AG09319 (cell line): Measurements from ENCODE around the gene SOCS2.

Experiments
- DNase-seq: peaks from one replicate; pipeline ENCODE4 v3.0.0-alpha.2; 2010; ENCODE audit warnings: low read depth; ENCODE audit errors: extremely low read depth
- TF ChIP-seq, protein P1 (sequence below): IDR thresholded peaks from 2 replicates; pipeline ENCODE4 v1.5.1; 2011; ENCODE audit warnings: low read depth, mild to moderate bottlenecking, inconsistent platforms, low read length, moderate library complexity

Gene SOCS2

DNA sequence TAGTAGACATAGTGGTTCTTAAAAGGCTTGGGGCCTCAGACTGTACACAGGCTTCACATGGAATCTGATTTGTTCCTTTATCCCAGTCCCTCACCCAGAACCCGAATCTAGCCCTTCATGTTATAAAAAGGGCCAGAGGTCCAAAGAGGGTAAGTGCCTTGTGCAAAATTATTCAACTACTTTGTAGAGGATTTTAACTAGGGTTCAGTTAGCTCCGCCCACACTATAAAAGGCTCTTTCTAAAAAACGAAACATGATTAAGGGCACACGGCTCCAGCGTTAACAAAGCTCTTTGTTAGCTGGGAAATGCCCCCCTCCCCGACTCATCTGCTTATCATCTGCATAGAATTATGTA lies 3.2 kb upstream of the SOCS2 start:
- TF ChIP-seq, protein P1, sequence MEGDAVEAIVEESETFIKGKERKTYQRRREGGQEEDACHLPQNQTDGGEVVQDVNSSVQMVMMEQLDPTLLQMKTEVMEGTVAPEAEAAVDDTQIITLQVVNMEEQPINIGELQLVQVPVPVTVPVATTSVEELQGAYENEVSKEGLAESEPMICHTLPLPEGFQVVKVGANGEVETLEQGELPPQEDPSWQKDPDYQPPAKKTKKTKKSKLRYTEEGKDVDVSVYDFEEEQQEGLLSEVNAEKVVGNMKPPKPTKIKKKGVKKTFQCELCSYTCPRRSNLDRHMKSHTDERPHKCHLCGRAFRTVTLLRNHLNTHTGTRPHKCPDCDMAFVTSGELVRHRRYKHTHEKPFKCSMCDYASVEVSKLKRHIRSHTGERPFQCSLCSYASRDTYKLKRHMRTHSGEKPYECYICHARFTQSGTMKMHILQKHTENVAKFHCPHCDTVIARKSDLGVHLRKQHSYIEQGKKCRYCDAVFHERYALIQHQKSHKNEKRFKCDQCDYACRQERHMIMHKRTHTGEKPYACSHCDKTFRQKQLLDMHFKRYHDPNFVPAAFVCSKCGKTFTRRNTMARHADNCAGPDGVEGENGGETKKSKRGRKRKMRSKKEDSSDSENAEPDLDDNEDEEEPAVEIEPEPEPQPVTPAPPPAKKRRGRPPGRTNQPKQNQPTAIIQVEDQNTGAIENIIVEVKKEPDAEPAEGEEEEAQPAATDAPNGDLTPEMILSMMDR = no peak
- DNase-seq = no peak

DNA sequence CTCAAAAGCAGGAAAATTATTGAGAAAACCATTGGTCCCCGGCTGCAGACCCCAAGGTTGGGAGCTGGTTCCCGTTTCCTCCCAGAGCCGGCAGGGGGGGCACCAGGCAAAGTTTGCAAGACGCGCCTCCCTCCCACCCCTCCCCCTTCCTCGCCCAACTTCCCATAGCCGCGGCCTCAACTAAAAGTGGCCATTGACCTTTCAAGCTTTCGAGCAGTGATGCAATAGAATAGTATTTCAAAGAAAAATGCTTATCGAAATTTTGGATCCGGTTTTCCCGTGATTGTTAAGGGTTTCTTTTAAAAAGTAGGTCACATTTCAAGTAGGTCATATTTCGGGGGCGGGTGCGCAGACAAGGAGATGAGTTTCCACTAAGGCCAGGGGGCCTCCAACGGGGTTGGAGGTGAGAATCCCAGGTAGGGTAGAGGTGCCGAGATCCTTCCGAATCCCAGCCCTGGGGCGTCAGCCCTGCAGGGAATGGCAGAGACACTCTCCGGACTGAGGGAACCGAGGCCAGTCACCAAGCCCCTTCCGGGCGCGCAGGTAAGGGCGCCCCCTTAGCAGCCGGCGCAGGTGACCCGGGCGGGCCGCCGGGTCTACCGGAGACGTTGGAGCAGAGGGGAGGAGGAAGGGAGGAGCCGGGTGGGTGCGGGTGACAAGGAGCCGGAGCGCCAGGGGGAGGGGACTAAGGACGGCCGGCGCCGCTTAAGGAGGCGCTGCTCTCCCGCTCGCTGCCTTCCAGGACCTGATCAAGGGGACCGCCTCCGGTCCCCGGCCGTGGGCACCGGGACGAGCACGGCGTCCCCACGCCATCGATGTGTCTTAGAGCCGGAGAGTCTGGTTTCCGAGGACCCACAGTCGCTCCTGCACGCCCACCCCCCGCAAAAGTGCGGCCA lies 2.6 kb upstream of the SOCS2 start:
- peak; percentile 75 for DNase-seq
- TF ChIP-seq, protein P1 = peak; percentile 81

DNA sequence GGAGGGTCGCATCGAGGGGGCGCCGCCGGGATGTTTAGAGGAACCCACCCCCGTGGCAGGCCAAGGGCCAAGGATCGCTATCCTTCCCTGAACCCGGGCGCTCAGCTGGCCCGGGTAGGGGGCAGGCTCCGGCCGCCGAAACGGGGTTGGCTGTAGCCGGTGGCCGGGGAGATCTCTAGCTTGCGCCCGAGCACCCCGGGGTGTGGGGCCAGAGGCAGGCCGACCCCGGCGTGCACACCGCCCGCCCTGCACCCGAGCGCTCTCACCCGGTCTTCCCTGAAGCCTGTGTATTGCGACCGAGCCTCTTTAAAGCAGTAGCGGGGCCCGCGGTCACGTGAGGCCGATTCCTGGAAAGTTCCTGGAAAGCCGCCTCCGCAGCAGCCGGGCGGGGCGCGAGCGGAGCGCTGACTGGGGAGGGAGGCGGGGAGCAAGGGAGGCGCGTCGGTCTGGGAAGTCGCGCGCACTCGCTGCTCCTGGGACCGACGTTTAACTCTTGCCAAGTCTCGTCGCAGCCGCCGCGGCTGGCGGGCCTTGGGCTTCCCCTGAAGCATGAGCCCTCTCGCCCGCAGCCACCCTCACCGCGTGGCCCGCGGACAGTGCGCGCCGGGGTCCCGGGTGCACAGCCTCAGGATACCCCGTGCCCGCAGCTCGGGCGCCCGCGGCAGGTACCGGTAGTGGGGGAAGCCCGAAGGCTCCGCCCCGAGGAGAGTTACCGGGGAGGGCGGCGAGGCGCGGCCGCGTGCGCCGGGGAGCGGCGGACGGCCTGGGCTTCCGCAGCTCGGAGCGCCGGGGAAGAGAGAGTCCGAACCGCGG lies 1.7 kb upstream of the SOCS2 start:
- TF ChIP-seq, protein P1 = no peak

DNA sequence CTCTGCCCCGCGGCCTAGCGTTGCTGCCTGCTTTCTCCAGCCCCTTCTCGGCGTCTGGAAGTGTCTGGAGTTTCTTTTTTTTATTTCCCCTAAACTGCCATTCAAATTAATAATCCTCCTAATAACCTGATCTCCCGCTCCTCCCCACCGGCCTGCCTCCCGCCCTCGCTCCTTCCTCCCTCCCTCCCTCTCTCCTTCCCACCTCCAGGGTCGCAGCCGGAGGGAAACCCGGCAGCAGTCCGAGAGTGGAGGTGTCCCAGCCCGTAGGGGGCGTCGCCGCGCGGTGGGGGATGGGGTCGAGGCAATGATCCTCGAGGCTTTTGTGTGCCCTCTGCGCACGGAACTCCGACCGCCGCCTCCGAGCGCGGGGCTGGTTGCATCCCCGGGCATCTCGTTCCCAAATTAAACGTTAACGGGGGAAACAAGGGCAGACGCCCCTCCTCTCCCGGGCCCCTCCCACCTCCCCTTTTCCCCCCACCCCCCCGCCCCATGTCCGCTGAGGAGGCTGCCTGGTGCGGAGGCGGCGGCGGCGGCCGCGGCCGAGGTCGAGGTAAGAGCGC lies 1.0 kb upstream of the SOCS2 start:
- TF ChIP-seq, protein P1 = peak; percentile 47
- peak; percentile 55 for DNase-seq

More for the DNA sequence above, 1.7 kb upstream of the SOCS2 start:
- peak; percentile 93 for DNase-seq

DNA sequence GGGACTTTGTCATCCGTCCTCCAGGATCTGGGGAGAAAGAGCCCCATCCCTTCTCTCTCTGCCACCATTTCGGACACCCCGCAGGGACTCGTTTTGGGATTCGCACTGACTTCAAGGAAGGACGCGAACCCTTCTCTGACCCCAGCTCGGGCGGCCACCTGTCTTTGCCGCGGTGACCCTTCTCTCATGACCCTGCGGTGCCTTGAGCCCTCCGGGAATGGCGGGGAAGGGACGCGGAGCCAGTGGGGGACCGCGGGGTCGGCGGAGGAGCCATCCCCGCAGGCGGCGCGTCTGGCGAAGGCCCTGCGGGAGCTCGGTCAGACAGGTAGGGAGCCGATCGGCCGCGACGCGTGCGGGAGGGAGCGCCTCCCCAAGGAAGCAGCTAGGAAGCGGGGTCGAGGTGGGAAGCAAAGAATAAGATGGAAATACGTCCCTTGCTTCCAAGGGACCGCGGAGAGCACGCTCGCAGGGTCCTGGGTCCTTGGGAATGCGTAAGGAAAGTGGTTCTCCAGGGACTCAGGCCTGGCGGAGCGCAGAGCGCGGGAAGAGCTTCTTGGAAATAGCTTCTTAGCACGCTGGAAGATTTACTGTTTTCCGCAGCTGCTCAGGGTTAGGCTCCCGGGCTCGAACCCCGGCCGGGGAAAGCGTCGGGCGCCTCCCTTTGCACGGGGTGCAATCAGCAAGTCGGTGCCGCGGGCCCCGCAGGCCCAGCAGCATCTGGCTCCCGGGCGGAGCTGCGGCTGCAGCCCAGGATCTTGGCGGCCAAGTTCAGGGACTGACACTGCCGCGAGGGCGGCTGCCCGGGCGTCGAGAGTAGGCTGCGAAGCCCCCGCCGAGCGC lies 457 bp downstream of the SOCS2 start:
- DNase-seq = no peak
- TF ChIP-seq, protein P1 = no peak

DNA sequence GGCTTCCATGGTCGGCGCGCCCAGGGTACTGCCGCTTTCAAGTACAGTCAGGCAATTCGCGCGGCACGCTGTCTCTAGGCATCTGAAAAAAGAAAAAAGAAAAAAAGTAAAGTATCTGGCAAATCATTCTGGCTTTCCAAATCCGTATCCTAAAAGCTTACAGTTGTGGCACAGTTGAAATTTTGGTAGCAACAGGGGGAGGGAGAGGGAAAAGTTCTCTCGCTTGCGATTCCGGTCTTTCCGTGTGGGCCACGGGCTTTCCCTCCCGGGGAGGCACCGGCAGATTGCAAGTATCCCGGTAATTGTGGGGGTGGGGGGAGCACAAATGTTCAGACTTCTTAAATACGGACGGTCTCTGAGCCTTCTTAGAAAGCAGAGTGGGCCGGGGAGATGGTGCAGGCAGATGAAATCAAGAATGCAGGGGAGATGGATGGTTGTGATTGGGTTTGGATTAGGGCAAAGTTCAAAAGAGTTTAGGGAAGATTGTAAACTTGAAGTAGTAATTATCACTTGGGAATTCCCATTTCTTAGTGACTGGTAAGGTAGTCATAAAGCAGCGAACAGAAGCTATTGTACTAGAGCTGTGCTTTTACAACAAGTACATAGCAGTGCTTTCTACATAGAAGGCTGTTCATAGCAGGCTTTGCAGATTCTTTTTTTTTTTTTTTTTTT lies 1.2 kb downstream of the SOCS2 start:
- no peak for DNase-seq
- TF ChIP-seq, protein P1 = no peak
